Uterus (tissue), 4 donors: Measurements from ENCODE around the gene RPS16. TPM values are rescaled to one million over a fixed set of nuclear protein-coding genes. Genes with fewer than 3 reads are reported as not detected.

Source experiments
- DNase-seq, 2 donors: peaks; one replicate each; pipeline ENCODE4 v3.0.0-alpha.2; 2019 to 2020
- H3K27ac ChIP-seq, 2 donors: fragments of 200-600 bp; sonication (generic); 1 replicate in 1 of 2; 2 replicates in 1 of 2; pipeline ENCODE4 v1.5.1; 2016 to 2018
- H3K27me3 ChIP-seq, 2 donors: fragments of 200-600 bp; sonication (generic); one replicate each; pipeline ENCODE4 v1.5.1; 2018 to 2019; ENCODE audit warnings: control low read depth in 1 of 2
- H3K36me3 ChIP-seq, 2 donors: fragments of 200-600 bp; sonication (generic); one replicate each; pipeline ENCODE4 v1.5.1; 2019; ENCODE audit warnings: control low read depth in 1 of 2
- H3K4me1 ChIP-seq, 2 donors: fragments of 200-600 bp; sonication (generic); one replicate each; pipeline ENCODE4 v1.5.1; 2018 to 2019; ENCODE audit warnings: control low read depth in 1 of 2
- H3K4me3 ChIP-seq, 2 donors: fragments of 200-600 bp; sonication (generic); 1 replicate in 1 of 2; 2 replicates in 1 of 2; pipeline ENCODE4 v1.5.1; 2018 to 2019; ENCODE audit warnings: mild to moderate bottlenecking in 1 of 2
- H3K9me3 ChIP-seq, 2 donors: fragments of 200-600 bp; sonication (generic); one replicate each; pipeline ENCODE4 v1.5.1; 2019; ENCODE audit warnings: control low read depth in 1 of 2
- CTCF ChIP-seq, 4 experiments: fragments of 200-600 bp in 2 of 4; fragments of 450-650 bp in 2 of 4; sonication (generic) in 2 of 4; IDR thresholded peaks; one replicate each; pipeline ENCODE4 v1.5.1; 2016 to 2019; ENCODE audit warnings: antibody characterized with exemption in 4 of 4, mild to moderate bottlenecking in 2 of 4, moderate library complexity in 1 of 4
- POLR2A ChIP-seq, 2 donors: fragments of 450-650 bp; IDR thresholded peaks; one replicate each; pipeline ENCODE4 v1.6.1; 2016; ENCODE audit warnings: antibody characterized with exemption in 2 of 2, mild to moderate bottlenecking in 1 of 2, moderate library complexity in 1 of 2
- intact Hi-C: fragments of 100-400 bp; cut with DNase I; formaldehyde crosslinking; loops from one replicate; pipeline ENCODE4 v1.15.1; 2023; ENCODE audit warnings: low total_unique reads
- total RNA-seq, 4 donors: library from RNA; depleted of rRNA in 3 of 4; stranded (reverse); fragments of >200 nt in 3 of 4; gene quantifications; one replicate each; pipeline versions ENCODE4 v1.1.0 to v1.2.4, GENCODE V29; 2014 to 2023
- donor health status: DM: yes; HTN: yes; CAD: no.

RPS16 gene
- total RNA-seq, 4 donors from 2014 or later: 50.5 to 6,434 (median 2,757) TPM

GRCh38 chr19:39416152-39417120 is 19.3 kb downstream of the RPS16 start:
- intact Hi-C loops: no loop called here

GRCh38 chr19:39415111-39416046 is 20.4 kb downstream of the RPS16 start:
- intact Hi-C loops: no loop called here
- no peaks in the 10 kb centered on the region for H3K27me3 ChIP-seq
- H3K27ac ChIP-seq: peak overlapping the region; percentile 98 to 99
- H3K9me3 ChIP-seq: no peaks in the 10 kb centered on the region
- peaks cover 0 to 20% of the 10 kb centered on the region in 2 donors for H3K4me1 ChIP-seq
- peak; percentile 28 to 41 for DNase-seq
- no peak for TF ChIP-seq CTCF (IDR thresholded peaks at IDR 0.05)
- TF ChIP-seq POLR2A (IDR thresholded peaks at IDR 0.05): no peak
- no peaks in the 10 kb centered on the region for H3K36me3 ChIP-seq
- peak overlapping the region in 1 of 2 donors; percentile 98 for H3K4me3 ChIP-seq

More at GRCh38 chr19:39416152-39417120, 19.3 kb downstream of the RPS16 start:
- no peak for TF ChIP-seq POLR2A (IDR thresholded peaks at IDR 0.05)
- TF ChIP-seq CTCF (IDR thresholded peaks at IDR 0.05): no peak
- Histone ChIP-seq H3K4me1 (peaks cover 0 to 20% of the 10 kb centered on the region in 2 donors), H3K27me3 (no peaks in the 10 kb centered on the region), H3K4me3 (no peak overlapping the region), H3K9me3 (no peaks in the 10 kb centered on the region), H3K36me3 (no peaks in the 10 kb centered on the region), H3K27ac (peak overlapping the region; percentile 98 to 99)
- DNase-seq: peak; percentile 31 to 39

- peak overlapping the region; percentile 98 to 99 for H3K27ac ChIP-seq
- H3K4me1 ChIP-seq: peaks cover 0 to 20% of the 10 kb centered on the region in 2 donors
- intact Hi-C loops: no loop called here
- H3K4me3 ChIP-seq: peak overlapping the region; percentile 60 to 98
- no peaks in the 10 kb centered on the region for H3K27me3 ChIP-seq
- H3K36me3 ChIP-seq: no peaks in the 10 kb centered on the region
- peak; percentile 47 to 51 for DNase-seq
- TF ChIP-seq POLR2A (IDR thresholded peaks at IDR 0.05): no peak
- TF ChIP-seq CTCF (IDR thresholded peaks at IDR 0.05): no peak
- no peaks in the 10 kb centered on the region for H3K9me3 ChIP-seq
These were observed 21.7 kb downstream of the RPS16 start for GRCh38 chr19:39413911-39414608.

GRCh38 chr19:39413272-39413910 is 22.4 kb downstream of the RPS16 start:
- Histone ChIP-seq H3K9me3 (no peaks in the 10 kb centered on the region), H3K27ac (peak overlapping the region; percentile 98 to 99), H3K27me3 (no peaks in the 10 kb centered on the region), H3K36me3 (no peaks in the 10 kb centered on the region), H3K4me1 (peaks cover 0 to 20% of the 10 kb centered on the region in 2 donors), H3K4me3 (peak overlapping the region; percentile 60 to 98)
- intact Hi-C loops: no loop called here
- peak; percentile 71 to 82 for DNase-seq
- no peak for TF ChIP-seq CTCF (IDR thresholded peaks at IDR 0.05)
- TF ChIP-seq POLR2A (IDR thresholded peaks at IDR 0.05): peak in 1 of 2 donors; percentile 45
